Testis (tissue), 2 donors: ENCODE data around the gene RFX2.

ENCODE experiments used
- POLR2A ChIP-seq: fragments of 450-650 bp; IDR thresholded peaks from one replicate; pipeline ENCODE4 v1.6.1; 2017; ENCODE audit warnings: antibody characterized with exemption, mild to moderate bottlenecking, moderate library complexity
- TF ChIP-seq, protein P1 (sequence below), 3 experiments: fragments of 450-650 bp in 2 of 3; fragments of 200-600 bp in 1 of 3; sonication (generic) in 1 of 3; IDR thresholded peaks; one replicate each; pipeline ENCODE4 v1.5.1; 2016 to 2019; ENCODE audit warnings: antibody characterized with exemption in 3 of 3, mild to moderate bottlenecking in 2 of 3, moderate library complexity in 1 of 3

DNA sequence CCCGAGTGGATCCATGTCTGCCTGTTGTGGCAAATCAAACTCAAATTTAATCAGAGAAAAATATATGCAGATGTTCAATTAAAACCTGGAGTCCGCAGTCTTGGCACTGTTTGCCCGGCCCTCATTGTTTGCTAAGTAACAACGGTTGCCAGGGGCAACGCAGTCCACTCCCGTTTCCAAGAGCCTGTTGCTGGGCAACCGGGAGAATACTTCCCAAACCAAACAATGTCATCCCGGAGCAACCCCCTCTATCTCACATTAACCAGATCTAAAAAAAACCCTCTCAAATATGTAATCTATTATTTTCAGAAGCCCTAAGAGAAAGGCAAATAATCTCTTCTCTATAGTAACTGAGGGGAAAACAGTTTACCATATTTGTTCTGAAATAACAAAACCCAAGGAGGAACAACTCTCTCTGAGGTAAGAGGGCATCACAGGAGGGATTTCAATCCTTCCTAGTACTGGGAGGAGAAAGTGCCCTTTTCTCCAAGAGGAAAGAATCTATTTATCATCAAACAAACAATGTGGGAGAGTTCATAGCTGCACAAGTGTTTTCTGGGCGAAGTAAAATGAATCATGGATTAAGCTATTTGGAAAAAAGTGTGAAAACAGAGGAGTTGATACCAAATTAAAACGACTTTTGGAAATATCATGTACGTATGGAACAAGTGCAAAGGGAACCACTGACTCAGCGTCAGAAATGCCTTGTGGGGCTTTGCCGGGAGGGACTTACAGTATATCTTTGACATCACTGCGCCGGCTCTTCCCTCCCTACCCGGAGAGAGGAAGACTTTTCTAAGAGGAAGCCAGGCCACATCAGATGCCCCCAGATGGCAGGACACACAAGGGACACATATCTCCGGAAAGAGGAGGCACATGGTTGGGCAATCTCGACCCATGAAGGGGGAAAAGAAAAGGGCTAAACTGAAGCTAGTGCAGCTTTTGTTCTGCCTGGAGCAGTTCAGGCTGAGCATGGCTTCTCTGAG is 43.3 kb downstream of the RFX2 start:
- TF ChIP-seq, protein P1, sequence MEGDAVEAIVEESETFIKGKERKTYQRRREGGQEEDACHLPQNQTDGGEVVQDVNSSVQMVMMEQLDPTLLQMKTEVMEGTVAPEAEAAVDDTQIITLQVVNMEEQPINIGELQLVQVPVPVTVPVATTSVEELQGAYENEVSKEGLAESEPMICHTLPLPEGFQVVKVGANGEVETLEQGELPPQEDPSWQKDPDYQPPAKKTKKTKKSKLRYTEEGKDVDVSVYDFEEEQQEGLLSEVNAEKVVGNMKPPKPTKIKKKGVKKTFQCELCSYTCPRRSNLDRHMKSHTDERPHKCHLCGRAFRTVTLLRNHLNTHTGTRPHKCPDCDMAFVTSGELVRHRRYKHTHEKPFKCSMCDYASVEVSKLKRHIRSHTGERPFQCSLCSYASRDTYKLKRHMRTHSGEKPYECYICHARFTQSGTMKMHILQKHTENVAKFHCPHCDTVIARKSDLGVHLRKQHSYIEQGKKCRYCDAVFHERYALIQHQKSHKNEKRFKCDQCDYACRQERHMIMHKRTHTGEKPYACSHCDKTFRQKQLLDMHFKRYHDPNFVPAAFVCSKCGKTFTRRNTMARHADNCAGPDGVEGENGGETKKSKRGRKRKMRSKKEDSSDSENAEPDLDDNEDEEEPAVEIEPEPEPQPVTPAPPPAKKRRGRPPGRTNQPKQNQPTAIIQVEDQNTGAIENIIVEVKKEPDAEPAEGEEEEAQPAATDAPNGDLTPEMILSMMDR (IDR thresholded peaks at IDR 0.05) = no peak
- no peak for TF ChIP-seq POLR2A
